CD14-positive monocyte (primary cell): ENCODE results near the gene HEY2. TPM values are rescaled to one million over a fixed set of nuclear protein-coding genes. Genes with fewer than 3 reads are reported as not detected.

Experiments
- DNase-seq, 3 donors: peaks; one replicate each; pipeline ENCODE4 v3.0.0-alpha.2; 2011 to 2022
- H2AFZ ChIP-seq: 2 replicates; pipeline ENCODE4 v1.6.0; 2012; ENCODE audit warnings: mild to moderate bottlenecking, low read depth, low read length, inconsistent platforms; ENCODE audit not compliant: insufficient read depth, poor library complexity, severe bottlenecking
- H3K27ac ChIP-seq, 2 donors: 1 replicate in 1 of 2; 2 replicates in 1 of 2; pipeline ENCODE4 v1.5.1; 2012 to 2013; ENCODE audit warnings: low read length in 2 of 2, control low read depth in 1 of 2, inconsistent platforms in 1 of 2, low read depth in 1 of 2, mild to moderate bottlenecking in 1 of 2
- H3K27me3 ChIP-seq, 2 donors: one replicate each; pipeline versions ENCODE4 v1.6.0 to v1.6.1; 2011 to 2013; ENCODE audit warnings: low read length in 2 of 2; ENCODE audit not compliant: control insufficient read depth in 2 of 2, insufficient read depth in 2 of 2
- H3K36me3 ChIP-seq, 2 donors: replicated peaks in 1 of 2; 1 replicate in 1 of 2; 2 replicates in 1 of 2; pipeline versions ENCODE4 v1.5.1 to v1.6.1; 2012 to 2013; ENCODE audit warnings: low read length in 2 of 2, control low read depth in 1 of 2, inconsistent platforms in 1 of 2, mild to moderate bottlenecking in 1 of 2; ENCODE audit not compliant: insufficient read depth in 2 of 2, control insufficient read depth in 1 of 2
- H3K4me1 ChIP-seq, 2 donors: 1 replicate in 1 of 2; 2 replicates in 1 of 2; pipeline versions ENCODE4 v1.5.1 to v1.6.1; 2012 to 2013; ENCODE audit warnings: low read length in 2 of 2, control low read depth in 1 of 2, inconsistent platforms in 1 of 2, mild to moderate bottlenecking in 1 of 2, moderate library complexity in 1 of 2; ENCODE audit not compliant: insufficient read depth in 2 of 2, control insufficient read depth in 1 of 2
- H3K4me2 ChIP-seq: replicated peaks from 2 replicates; pipeline ENCODE3; 2012; ENCODE audit warnings: low read length, moderate library complexity, mild to moderate bottlenecking; ENCODE audit not compliant: poor library complexity, severe bottlenecking; ENCODE audit errors: extremely low read depth
- H3K4me3 ChIP-seq, 3 experiments: fragments of 200-600 bp in 1 of 3; sonication (generic) in 1 of 3; replicated peaks in 1 of 3; 1 replicate in 2 of 3; 2 replicates in 1 of 3; pipeline ENCODE4 v1.5.1; 2011 to 2013; ENCODE audit warnings: low read length in 3 of 3, mild to moderate bottlenecking in 3 of 3, control low read depth in 2 of 3, low read depth in 2 of 3, inconsistent platforms in 1 of 3, moderate library complexity in 1 of 3
- H3K79me2 ChIP-seq: 2 replicates; pipeline ENCODE4 v1.6.0; 2012; ENCODE audit warnings: mild to moderate bottlenecking, control low read depth, inconsistent platforms, low read length, moderate library complexity; ENCODE audit not compliant: insufficient read depth
- H3K9ac ChIP-seq: 2 replicates; pipeline ENCODE4 v1.6.0; 2017; ENCODE audit warnings: low read length, mild to moderate bottlenecking; ENCODE audit not compliant: insufficient read depth, poor library complexity, severe bottlenecking
- H3K9me3 ChIP-seq, 2 donors: replicated peaks in 1 of 2; 1 replicate in 1 of 2; 2 replicates in 1 of 2; pipeline versions ENCODE4 v1.5.1 to v1.6.1; 2012 to 2013; ENCODE audit warnings: low read length in 2 of 2, control low read depth in 1 of 2; ENCODE audit not compliant: control insufficient read depth in 1 of 2, insufficient read depth in 1 of 2
- H4K20me1 ChIP-seq: 2 replicates; pipeline ENCODE4 v1.6.0; 2012; ENCODE audit warnings: mild to moderate bottlenecking, low read length, control low read depth, moderate library complexity; ENCODE audit not compliant: insufficient read depth
- H3K27ac Mint-ChIP-seq, 7 donors: one replicate each; pipeline ENCODE4 v1.8.0; 2020; ENCODE audit warnings: mild to moderate bottlenecking in 7 of 7, mixed read lengths in 7 of 7, moderate library complexity in 6 of 7, inconsistent platforms in 2 of 7
- H3K27me3 Mint-ChIP-seq, 3 donors: one replicate each; pipeline ENCODE4 v1.8.0; 2021 to 2022; ENCODE audit warnings: low read depth in 3 of 3, mild to moderate bottlenecking in 3 of 3, mixed read lengths in 3 of 3, moderate library complexity in 3 of 3, inconsistent platforms in 1 of 3
- H3K36me3 Mint-ChIP-seq, 2 donors: one replicate each; pipeline ENCODE4 v1.8.0; 2020; ENCODE audit warnings: mixed read lengths in 2 of 2, inconsistent platforms in 1 of 2, mild to moderate bottlenecking in 1 of 2
- H3K4me1 Mint-ChIP-seq: one replicate; pipeline ENCODE4 v1.8.0; 2020; ENCODE audit warnings: mild to moderate bottlenecking, mixed read lengths
- H3K4me3 Mint-ChIP-seq, 2 donors: one replicate each; pipeline ENCODE4 v1.8.0; 2020; ENCODE audit warnings: mild to moderate bottlenecking in 2 of 2, mixed read lengths in 2 of 2, moderate library complexity in 1 of 2
- H3K9me3 Mint-ChIP-seq, 7 donors: one replicate each; pipeline ENCODE4 v1.8.0; 2020 to 2022; ENCODE audit warnings: mixed read lengths in 7 of 7, mild to moderate bottlenecking in 6 of 7, moderate library complexity in 6 of 7, inconsistent platforms in 2 of 7
- WGBS: methylation state at CpG from one replicate; pipeline ENCODE4 v1.1.5; 2013; ENCODE audit warnings: missing lambda C conversion rate; ENCODE audit not compliant: insufficient coverage; 5-methylcytosine and 5-hydroxymethylcytosine counted together
- intact Hi-C, 2 donors: fragments of 100-400 bp; cut with micrococcal nuclease; formaldehyde crosslinking; loops; one replicate each; pipeline versions ENCODE4 v1.15.0 to v1.15.1; 2023
- polyA plus RNA-seq, 3 donors: library from polyadenylated mRNA; depleted of rRNA in 1 of 3; unstranded in 2 of 3; stranded (reverse) in 1 of 3; fragments of 300-500 nt in 2 of 3; fragments of >200 nt in 1 of 3; fragmentation: Illumina TruSeq in 2 of 3; gene quantifications; 1 replicate in 2 of 3; 2 replicates in 1 of 3; pipeline ENCODE4 v1.2.3, GENCODE V29; 2012 to 2021
- TF ChIP-seq, protein P1 (sequence below): fragments of 200-600 bp; IDR thresholded peaks from one replicate; pipeline ENCODE4 v1.8.0; 2022; ENCODE audit warnings: antibody characterized with exemption, mild to moderate bottlenecking

HEY2 gene
- polyA plus RNA-seq, 3 donors: not detected

DNA sequence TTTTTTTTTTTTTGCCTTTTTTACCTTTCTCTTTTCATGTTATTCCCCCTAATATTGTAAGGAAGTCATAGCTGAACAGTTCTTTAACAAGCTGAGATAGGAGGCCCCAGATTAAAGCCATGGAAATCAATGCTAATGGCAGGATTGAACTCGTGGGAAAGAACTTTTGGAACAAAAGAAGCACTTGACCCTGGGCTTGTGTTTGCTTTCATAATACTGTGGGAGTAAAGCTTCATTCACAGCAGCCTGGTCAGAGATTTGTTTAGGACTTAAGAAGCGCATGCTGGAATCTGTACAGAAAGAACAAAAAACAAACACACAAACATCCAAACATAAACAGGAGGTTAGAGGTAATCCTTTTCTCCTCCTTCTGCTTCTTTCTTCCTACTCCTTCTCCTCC, 5.1 kb downstream of the HEY2 start:
- Histone ChIP-seq H3K9me3 (no peaks in the 10 kb centered on the region), H3K4me2 (no peak overlapping the region), H2AFZ (no peak overlapping the region), H4K20me1 (no peaks in the 10 kb centered on the region), H3K79me2 (no peaks in the 10 kb centered on the region), H3K4me3 (no peak overlapping the region), H3K4me1 (peaks cover 13 to 14% of the 10 kb centered on the region in 2 donors), H3K9ac (no peak overlapping the region), H3K36me3 (no peaks in the 10 kb centered on the region), H3K27me3 (peaks cover 73 to 89% of the 10 kb centered on the region in 2 donors), H3K27ac (no peak overlapping the region)
- Mint-ChIP-seq H3K4me1 (peaks cover 12% of the 10 kb centered on the region), H3K27ac (no peak overlapping the region), H3K4me3 (no peak overlapping the region), H3K27me3 (peaks cover 56 to 69% (median 62%) of the 10 kb centered on the region in 3 donors), H3K9me3 (peaks cover 0 to 12% (median 7%) of the 10 kb centered on the region in 7 donors), H3K36me3 (peaks cover 6 to 9% of the 10 kb centered on the region in 2 donors)
- DNase-seq: no peak
- 71% methylated on average over 1 of the region's 2 CpGs for WGBS
- intact Hi-C loops: loop anchor here in 1 of 2 donors (5.0 kb wide), 1 partner anchor 442 kb away; no protein-coding TSS in a partner anchor
- TF ChIP-seq, protein P1, sequence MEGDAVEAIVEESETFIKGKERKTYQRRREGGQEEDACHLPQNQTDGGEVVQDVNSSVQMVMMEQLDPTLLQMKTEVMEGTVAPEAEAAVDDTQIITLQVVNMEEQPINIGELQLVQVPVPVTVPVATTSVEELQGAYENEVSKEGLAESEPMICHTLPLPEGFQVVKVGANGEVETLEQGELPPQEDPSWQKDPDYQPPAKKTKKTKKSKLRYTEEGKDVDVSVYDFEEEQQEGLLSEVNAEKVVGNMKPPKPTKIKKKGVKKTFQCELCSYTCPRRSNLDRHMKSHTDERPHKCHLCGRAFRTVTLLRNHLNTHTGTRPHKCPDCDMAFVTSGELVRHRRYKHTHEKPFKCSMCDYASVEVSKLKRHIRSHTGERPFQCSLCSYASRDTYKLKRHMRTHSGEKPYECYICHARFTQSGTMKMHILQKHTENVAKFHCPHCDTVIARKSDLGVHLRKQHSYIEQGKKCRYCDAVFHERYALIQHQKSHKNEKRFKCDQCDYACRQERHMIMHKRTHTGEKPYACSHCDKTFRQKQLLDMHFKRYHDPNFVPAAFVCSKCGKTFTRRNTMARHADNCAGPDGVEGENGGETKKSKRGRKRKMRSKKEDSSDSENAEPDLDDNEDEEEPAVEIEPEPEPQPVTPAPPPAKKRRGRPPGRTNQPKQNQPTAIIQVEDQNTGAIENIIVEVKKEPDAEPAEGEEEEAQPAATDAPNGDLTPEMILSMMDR: no peak

DNA sequence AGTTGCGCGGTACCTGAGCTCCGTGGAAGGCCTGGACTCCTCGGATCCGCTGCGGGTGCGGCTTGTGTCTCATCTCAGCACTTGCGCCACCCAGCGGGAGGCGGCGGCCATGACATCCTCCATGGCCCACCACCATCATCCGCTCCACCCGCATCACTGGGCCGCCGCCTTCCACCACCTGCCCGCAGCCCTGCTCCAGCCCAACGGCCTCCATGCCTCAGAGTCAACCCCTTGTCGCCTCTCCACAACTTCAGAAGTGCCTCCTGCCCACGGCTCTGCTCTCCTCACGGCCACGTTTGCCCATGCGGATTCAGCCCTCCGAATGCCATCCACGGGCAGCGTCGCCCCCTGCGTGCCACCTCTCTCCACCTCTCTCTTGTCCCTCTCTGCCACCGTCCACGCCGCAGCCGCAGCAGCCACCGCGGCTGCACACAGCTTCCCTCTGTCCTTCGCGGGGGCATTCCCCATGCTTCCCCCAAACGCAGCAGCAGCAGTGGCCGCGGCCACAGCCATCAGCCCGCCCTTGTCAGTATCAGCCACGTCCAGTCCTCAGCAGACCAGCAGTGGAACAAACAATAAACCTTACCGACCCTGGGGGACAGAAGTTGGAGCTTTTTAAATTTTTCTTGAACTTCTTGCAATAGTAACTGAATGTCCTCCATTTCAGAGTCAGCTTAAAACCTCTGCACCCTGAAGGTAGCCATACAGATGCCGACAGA, 9.9 kb downstream of the HEY2 start:
- 86% methylated on average over 35 of the region's 42 CpGs for WGBS
- no peaks in the 10 kb centered on the region for H3K36me3 Mint-ChIP-seq
- no peaks in the 10 kb centered on the region for H3K36me3 ChIP-seq
- no peaks in the 10 kb centered on the region for H3K4me1 ChIP-seq
- intact Hi-C loops: no loop called here
- H3K4me2 ChIP-seq: no peak overlapping the region
- TF ChIP-seq, protein P1: no peak
- H3K27me3 Mint-ChIP-seq: peaks cover 30 to 54% (median 33%) of the 10 kb centered on the region in 3 donors
- no peaks in the 10 kb centered on the region for H3K9me3 ChIP-seq
- H3K4me3 ChIP-seq: no peak overlapping the region
- H3K79me2 ChIP-seq: no peaks in the 10 kb centered on the region
- H2AFZ ChIP-seq: no peak overlapping the region
- no peaks in the 10 kb centered on the region for H3K4me1 Mint-ChIP-seq
- H4K20me1 ChIP-seq: no peaks in the 10 kb centered on the region
- H3K27me3 ChIP-seq: peaks cover 40 to 70% of the 10 kb centered on the region in 2 donors
- H3K27ac ChIP-seq: no peak overlapping the region
- H3K4me3 Mint-ChIP-seq: peak overlapping the region; percentile 17 to 68
- peaks cover 0 to 2% (median 0%) of the 10 kb centered on the region in 7 donors for H3K9me3 Mint-ChIP-seq
- DNase-seq: no peak
- H3K27ac Mint-ChIP-seq: no peak overlapping the region
- no peak overlapping the region for H3K9ac ChIP-seq
